ENCODE data around the gene CCNB1.
A peak's percentile ranks its signal among the peaks of the same experiment; 100 is the strongest.

CCNB1 gene

GRCh38 chr5:69187342-69187741, 20.4 kb downstream of the CCNB1 start:
- H3K4me3 ChIP-seq (ENCODE audit: low read depth, low read length): no peak overlapping the region
- H3K36me3 ChIP-seq (ENCODE audit: control insufficient read depth, insufficient read depth, low read length): no peaks in the 10 kb centered on the region
- no peak overlapping the region for H3K9ac ChIP-seq (ENCODE audit: low read depth, low read length)
- H3K27me3 ChIP-seq (ENCODE audit: control insufficient read depth, insufficient read depth, low read length): no peaks in the 10 kb centered on the region
- H3K4me1 ChIP-seq (ENCODE audit: control insufficient read depth, insufficient read depth, low read length): no peaks in the 10 kb centered on the region
- H3K9me3 ChIP-seq (ENCODE audit: control insufficient read depth, insufficient read depth, low read length): no peaks in the 10 kb centered on the region

- Histone ChIP-seq H3K36me3 (ENCODE audit: control insufficient read depth, insufficient read depth, low read length) (no peaks in the 10 kb centered on the region), H3K9ac (ENCODE audit: low read depth, low read length) (peak overlapping the region; percentile 88), H3K4me1 (ENCODE audit: control insufficient read depth, insufficient read depth, low read length) (no peaks in the 10 kb centered on the region), H3K9me3 (ENCODE audit: control insufficient read depth, insufficient read depth, low read length) (no peaks in the 10 kb centered on the region), H3K4me3 (ENCODE audit: low read depth, low read length) (peak overlapping the region; percentile 99), H3K27me3 (ENCODE audit: control insufficient read depth, insufficient read depth, low read length) (no peaks in the 10 kb centered on the region)
Measured at GRCh38 chr5:69188811-69189161, 21.8 kb downstream of the CCNB1 start.

GRCh38 chr5:69189162-69190086, 22.5 kb downstream of the CCNB1 start, which contains the start of gene CENPH:
TSS of gene CENPH (plus strand) at chr5:69189583. CDS start at chr5:69189635, 52 bp downstream.
- Histone ChIP-seq H3K9me3 (ENCODE audit: control insufficient read depth, insufficient read depth, low read length) (no peaks in the 10 kb centered on the region), H3K27me3 (ENCODE audit: control insufficient read depth, insufficient read depth, low read length) (no peaks in the 10 kb centered on the region), H3K4me3 (ENCODE audit: low read depth, low read length) (peak within 1 kb of the TSS; percentile 99), H3K9ac (ENCODE audit: low read depth, low read length) (peak within 1 kb of the TSS; percentile 88), H3K4me1 (ENCODE audit: control insufficient read depth, insufficient read depth, low read length) (no peaks in the 10 kb centered on the region), H3K36me3 (ENCODE audit: control insufficient read depth, insufficient read depth, low read length) (peaks cover 4% of the 10 kb centered on the region)

GRCh38 chr5:69202497-69202896, 35.5 kb downstream of the CCNB1 start:
- H3K9me3 ChIP-seq (ENCODE audit: control insufficient read depth, insufficient read depth, low read length): no peaks in the 10 kb centered on the region

GRCh38 chr5:69206528-69207190, 39.7 kb downstream of the CCNB1 start:
- no peak overlapping the region for H3K9ac ChIP-seq (ENCODE audit: low read depth, low read length)
- no peak overlapping the region for H3K4me3 ChIP-seq (ENCODE audit: low read depth, low read length)
- no peaks in the 10 kb centered on the region for H3K27me3 ChIP-seq (ENCODE audit: control insufficient read depth, insufficient read depth, low read length)
- no peaks in the 10 kb centered on the region for H3K4me1 ChIP-seq (ENCODE audit: control insufficient read depth, insufficient read depth, low read length)
- H3K36me3 ChIP-seq (ENCODE audit: control insufficient read depth, insufficient read depth, low read length): peaks cover 22% of the 10 kb centered on the region
- no peaks in the 10 kb centered on the region for H3K9me3 ChIP-seq (ENCODE audit: control insufficient read depth, insufficient read depth, low read length)

More at GRCh38 chr5:69202497-69202896, 35.5 kb downstream of the CCNB1 start:
- Histone ChIP-seq H3K36me3 (ENCODE audit: control insufficient read depth, insufficient read depth, low read length) (peaks cover 29% of the 10 kb centered on the region), H3K4me3 (ENCODE audit: low read depth, low read length) (no peak overlapping the region), H3K27me3 (ENCODE audit: control insufficient read depth, insufficient read depth, low read length) (no peaks in the 10 kb centered on the region), H3K9ac (ENCODE audit: low read depth, low read length) (no peak overlapping the region), H3K4me1 (ENCODE audit: control insufficient read depth, insufficient read depth, low read length) (no peaks in the 10 kb centered on the region)

- peaks cover 13% of the 10 kb centered on the region for H3K36me3 ChIP-seq (ENCODE audit: control insufficient read depth, insufficient read depth, low read length)
Measured at GRCh38 chr5:69209602-69210001, 42.7 kb downstream of the CCNB1 start.

GRCh38 chr5:69211200-69211599, 44.2 kb downstream of the CCNB1 start:
- Histone ChIP-seq H3K4me1 (ENCODE audit: control insufficient read depth, insufficient read depth, low read length) (no peaks in the 10 kb centered on the region), H3K27me3 (ENCODE audit: control insufficient read depth, insufficient read depth, low read length) (no peaks in the 10 kb centered on the region), H3K9ac (ENCODE audit: low read depth, low read length) (no peak overlapping the region), H3K36me3 (ENCODE audit: control insufficient read depth, insufficient read depth, low read length) (peaks cover 10% of the 10 kb centered on the region), H3K9me3 (ENCODE audit: control insufficient read depth, insufficient read depth, low read length) (no peaks in the 10 kb centered on the region), H3K4me3 (ENCODE audit: low read depth, low read length) (no peak overlapping the region)

More at GRCh38 chr5:69209602-69210001, 42.7 kb downstream of the CCNB1 start:
- Histone ChIP-seq H3K9ac (ENCODE audit: low read depth, low read length) (no peak overlapping the region), H3K9me3 (ENCODE audit: control insufficient read depth, insufficient read depth, low read length) (no peaks in the 10 kb centered on the region), H3K4me1 (ENCODE audit: control insufficient read depth, insufficient read depth, low read length) (no peaks in the 10 kb centered on the region), H3K27me3 (ENCODE audit: control insufficient read depth, insufficient read depth, low read length) (no peaks in the 10 kb centered on the region), H3K4me3 (ENCODE audit: low read depth, low read length) (no peak overlapping the region)

GRCh38 chr5:69212022-69212421, 45.1 kb downstream of the CCNB1 start:
- peaks cover 10% of the 10 kb centered on the region for H3K36me3 ChIP-seq (ENCODE audit: control insufficient read depth, insufficient read depth, low read length)
- H3K4me3 ChIP-seq (ENCODE audit: low read depth, low read length): no peak overlapping the region
- H3K4me1 ChIP-seq (ENCODE audit: control insufficient read depth, insufficient read depth, low read length): no peaks in the 10 kb centered on the region
- H3K9me3 ChIP-seq (ENCODE audit: control insufficient read depth, insufficient read depth, low read length): no peaks in the 10 kb centered on the region
- H3K9ac ChIP-seq (ENCODE audit: low read depth, low read length): no peak overlapping the region
- H3K27me3 ChIP-seq (ENCODE audit: control insufficient read depth, insufficient read depth, low read length): no peaks in the 10 kb centered on the region

- no peaks in the 10 kb centered on the region for H3K4me1 ChIP-seq (ENCODE audit: control insufficient read depth, insufficient read depth, low read length)
- no peaks in the 10 kb centered on the region for H3K27me3 ChIP-seq (ENCODE audit: control insufficient read depth, insufficient read depth, low read length)
- H3K9me3 ChIP-seq (ENCODE audit: control insufficient read depth, insufficient read depth, low read length): no peaks in the 10 kb centered on the region
- no peak overlapping the region for H3K9ac ChIP-seq (ENCODE audit: low read depth, low read length)
- H3K36me3 ChIP-seq (ENCODE audit: control insufficient read depth, insufficient read depth, low read length): peaks cover 8% of the 10 kb centered on the region
- no peak overlapping the region for H3K4me3 ChIP-seq (ENCODE audit: low read depth, low read length)
Measured at GRCh38 chr5:69213513-69214215, 46.7 kb downstream of the CCNB1 start.

GRCh38 chr5:69217151-69217511, 50.2 kb downstream of the CCNB1 start:
- H3K9ac ChIP-seq (ENCODE audit: low read depth, low read length): no peak overlapping the region
- H3K9me3 ChIP-seq (ENCODE audit: control insufficient read depth, insufficient read depth, low read length): no peaks in the 10 kb centered on the region
- H3K4me3 ChIP-seq (ENCODE audit: low read depth, low read length): peak overlapping the region; percentile 19
- no peaks in the 10 kb centered on the region for H3K4me1 ChIP-seq (ENCODE audit: control insufficient read depth, insufficient read depth, low read length)
- peaks cover 6% of the 10 kb centered on the region for H3K36me3 ChIP-seq (ENCODE audit: control insufficient read depth, insufficient read depth, low read length)
- H3K27me3 ChIP-seq (ENCODE audit: control insufficient read depth, insufficient read depth, low read length): no peaks in the 10 kb centered on the region

- peak overlapping the region; percentile 98 for H3K9ac ChIP-seq (ENCODE audit: low read depth, low read length)
- peaks cover 4% of the 10 kb centered on the region for H3K36me3 ChIP-seq (ENCODE audit: control insufficient read depth, insufficient read depth, low read length)
- peak overlapping the region; percentile 100 for H3K4me3 ChIP-seq (ENCODE audit: low read depth, low read length)
- no peaks in the 10 kb centered on the region for H3K4me1 ChIP-seq (ENCODE audit: control insufficient read depth, insufficient read depth, low read length)
- H3K27me3 ChIP-seq (ENCODE audit: control insufficient read depth, insufficient read depth, low read length): no peaks in the 10 kb centered on the region
- H3K9me3 ChIP-seq (ENCODE audit: control insufficient read depth, insufficient read depth, low read length): no peaks in the 10 kb centered on the region
Measured at GRCh38 chr5:69217548-69218526, 50.9 kb downstream of the CCNB1 start.

All from iPS-15b (cell line).